ENCODE measurements around the gene SF3B1. TPM values are rescaled to one million over a fixed set of nuclear protein-coding genes. Genes with fewer than 3 reads are reported as not detected.

Gene SF3B1
- total RNA-seq, 1 donor from 2014 or later, result 370 TPM

DNA sequence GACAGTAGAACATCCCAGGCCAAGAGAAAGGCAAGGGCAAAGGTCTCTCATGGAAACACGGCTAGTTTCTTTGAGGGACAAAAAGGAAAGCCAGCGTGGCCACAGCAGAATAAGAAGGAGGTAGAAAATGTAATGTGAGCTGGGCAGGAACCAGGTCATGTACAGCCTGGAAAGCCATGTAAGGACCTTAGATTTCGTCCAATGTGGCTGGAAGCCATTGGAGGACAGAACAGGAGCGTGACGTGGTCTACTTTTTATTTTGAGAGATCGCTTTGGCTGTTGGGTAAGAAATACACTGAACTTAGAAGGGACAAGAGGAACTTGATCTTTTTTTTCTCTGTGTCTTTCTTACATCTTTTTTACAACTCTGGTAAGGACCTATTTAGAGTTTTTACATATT is 66.4 kb downstream of the SF3B1 start:
- Mint-ChIP-seq H3K27me3 (no peaks in the 10 kb centered on the region), H3K4me3 (ENCODE audit: low read depth) (no peak overlapping the region), H3K36me3 (ENCODE audit: insufficient read depth) (no peaks in the 10 kb centered on the region), H3K27ac (no peak overlapping the region), H3K4me1 (ENCODE audit: low read depth) (no peaks in the 10 kb centered on the region), H3K9me3 (ENCODE audit: low read depth) (peaks cover 3% of the 10 kb centered on the region)
- no peak for DNase-seq (ENCODE audit: low spot score, unreplicated experiment)
- TF ChIP-seq, protein P1, sequence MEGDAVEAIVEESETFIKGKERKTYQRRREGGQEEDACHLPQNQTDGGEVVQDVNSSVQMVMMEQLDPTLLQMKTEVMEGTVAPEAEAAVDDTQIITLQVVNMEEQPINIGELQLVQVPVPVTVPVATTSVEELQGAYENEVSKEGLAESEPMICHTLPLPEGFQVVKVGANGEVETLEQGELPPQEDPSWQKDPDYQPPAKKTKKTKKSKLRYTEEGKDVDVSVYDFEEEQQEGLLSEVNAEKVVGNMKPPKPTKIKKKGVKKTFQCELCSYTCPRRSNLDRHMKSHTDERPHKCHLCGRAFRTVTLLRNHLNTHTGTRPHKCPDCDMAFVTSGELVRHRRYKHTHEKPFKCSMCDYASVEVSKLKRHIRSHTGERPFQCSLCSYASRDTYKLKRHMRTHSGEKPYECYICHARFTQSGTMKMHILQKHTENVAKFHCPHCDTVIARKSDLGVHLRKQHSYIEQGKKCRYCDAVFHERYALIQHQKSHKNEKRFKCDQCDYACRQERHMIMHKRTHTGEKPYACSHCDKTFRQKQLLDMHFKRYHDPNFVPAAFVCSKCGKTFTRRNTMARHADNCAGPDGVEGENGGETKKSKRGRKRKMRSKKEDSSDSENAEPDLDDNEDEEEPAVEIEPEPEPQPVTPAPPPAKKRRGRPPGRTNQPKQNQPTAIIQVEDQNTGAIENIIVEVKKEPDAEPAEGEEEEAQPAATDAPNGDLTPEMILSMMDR (IDR thresholded peaks at IDR 0.05; ENCODE audit: unreplicated experiment), result no peak

GRCh38 chr2:197363998-197364397 is 70.8 kb downstream of the SF3B1 start:
- peaks cover 3% of the 10 kb centered on the region for H3K9me3 Mint-ChIP-seq (ENCODE audit: low read depth)
- DNase-seq (ENCODE audit: low spot score, unreplicated experiment), result no peak
- H3K27ac Mint-ChIP-seq, result peak overlapping the region; percentile 42
- H3K27me3 Mint-ChIP-seq, result no peaks in the 10 kb centered on the region
- no peaks in the 10 kb centered on the region for H3K4me1 Mint-ChIP-seq (ENCODE audit: low read depth)
- no peaks in the 10 kb centered on the region for H3K36me3 Mint-ChIP-seq (ENCODE audit: insufficient read depth)
- H3K4me3 Mint-ChIP-seq (ENCODE audit: low read depth), result no peak overlapping the region
- TF ChIP-seq, protein P1 (IDR thresholded peaks at IDR 0.05; ENCODE audit: unreplicated experiment), result no peak

DNA sequence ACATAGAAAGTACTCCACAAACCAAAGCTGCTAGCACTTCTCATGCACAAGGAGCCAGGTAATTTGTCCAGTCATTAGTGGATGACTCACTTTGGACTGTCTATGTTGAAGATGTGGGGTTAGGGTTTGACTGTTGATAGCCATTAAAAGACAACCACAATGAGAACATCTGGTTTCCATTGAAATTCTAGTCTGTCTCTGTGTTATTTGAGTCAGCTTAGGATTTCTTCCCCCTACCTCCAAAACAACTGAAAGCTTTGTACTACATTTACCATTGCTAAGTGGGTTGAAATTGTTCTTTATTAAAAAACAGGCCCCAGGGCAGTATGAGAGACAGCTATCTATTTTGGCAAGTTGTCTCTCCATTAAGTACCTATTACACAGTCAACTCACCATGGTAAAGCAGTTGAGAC is 74.1 kb downstream of the SF3B1 start:
- no peaks in the 10 kb centered on the region for H3K27me3 Mint-ChIP-seq
- H3K9me3 Mint-ChIP-seq (ENCODE audit: low read depth), result peaks cover 3% of the 10 kb centered on the region
- no peak for DNase-seq (ENCODE audit: low spot score, unreplicated experiment)
- no peak overlapping the region for H3K27ac Mint-ChIP-seq
- H3K36me3 Mint-ChIP-seq (ENCODE audit: insufficient read depth), result no peaks in the 10 kb centered on the region
- no peak overlapping the region for H3K4me3 Mint-ChIP-seq (ENCODE audit: low read depth)
- TF ChIP-seq, protein P1 (IDR thresholded peaks at IDR 0.05; ENCODE audit: unreplicated experiment), result no peak
- H3K4me1 Mint-ChIP-seq (ENCODE audit: low read depth), result no peaks in the 10 kb centered on the region

GRCh38 chr2:197359859-197360258 is 75.0 kb downstream of the SF3B1 start:
- H3K4me1 Mint-ChIP-seq (ENCODE audit: low read depth), result no peaks in the 10 kb centered on the region
- no peak for DNase-seq (ENCODE audit: low spot score, unreplicated experiment)
- no peaks in the 10 kb centered on the region for H3K27me3 Mint-ChIP-seq

GRCh38 chr2:197358931-197359330 is 75.9 kb downstream of the SF3B1 start:
- peaks cover 3% of the 10 kb centered on the region for H3K9me3 Mint-ChIP-seq (ENCODE audit: low read depth)
- H3K36me3 Mint-ChIP-seq (ENCODE audit: insufficient read depth), result no peaks in the 10 kb centered on the region
- TF ChIP-seq, protein P1 (IDR thresholded peaks at IDR 0.05; ENCODE audit: unreplicated experiment), result no peak
- H3K27me3 Mint-ChIP-seq, result no peaks in the 10 kb centered on the region
- H3K4me1 Mint-ChIP-seq (ENCODE audit: low read depth), result no peaks in the 10 kb centered on the region
- no peak overlapping the region for H3K4me3 Mint-ChIP-seq (ENCODE audit: low read depth)
- DNase-seq (ENCODE audit: low spot score, unreplicated experiment), result no peak
- no peak overlapping the region for H3K27ac Mint-ChIP-seq

More at GRCh38 chr2:197359859-197360258, 75.0 kb downstream of the SF3B1 start:
- H3K4me3 Mint-ChIP-seq (ENCODE audit: low read depth), result no peak overlapping the region
- TF ChIP-seq, protein P1 (IDR thresholded peaks at IDR 0.05; ENCODE audit: unreplicated experiment), result peak; percentile 19
- no peak overlapping the region for H3K27ac Mint-ChIP-seq
- H3K9me3 Mint-ChIP-seq (ENCODE audit: low read depth), result peaks cover 3% of the 10 kb centered on the region
- H3K36me3 Mint-ChIP-seq (ENCODE audit: insufficient read depth), result no peaks in the 10 kb centered on the region

Measured in progenitor cell of endocrine pancreas (in vitro differentiated cells).